Fibroblast of the conjunctiva (primary cell): ENCODE results near the gene HMBS.
A peak's percentile ranks its signal among the peaks of the same experiment; 100 is the strongest.
"Not testable (repeated sequence)": the region's sequence is repeated elsewhere in the genome, so short reads cannot be mapped to it uniquely, and the experiment has no call there.

Experiments
- DNase-seq: peaks from one replicate; pipeline ENCODE4 v3.0.0-alpha.2; 2010; ENCODE audit warnings: low read depth

HMBS gene

DNA sequence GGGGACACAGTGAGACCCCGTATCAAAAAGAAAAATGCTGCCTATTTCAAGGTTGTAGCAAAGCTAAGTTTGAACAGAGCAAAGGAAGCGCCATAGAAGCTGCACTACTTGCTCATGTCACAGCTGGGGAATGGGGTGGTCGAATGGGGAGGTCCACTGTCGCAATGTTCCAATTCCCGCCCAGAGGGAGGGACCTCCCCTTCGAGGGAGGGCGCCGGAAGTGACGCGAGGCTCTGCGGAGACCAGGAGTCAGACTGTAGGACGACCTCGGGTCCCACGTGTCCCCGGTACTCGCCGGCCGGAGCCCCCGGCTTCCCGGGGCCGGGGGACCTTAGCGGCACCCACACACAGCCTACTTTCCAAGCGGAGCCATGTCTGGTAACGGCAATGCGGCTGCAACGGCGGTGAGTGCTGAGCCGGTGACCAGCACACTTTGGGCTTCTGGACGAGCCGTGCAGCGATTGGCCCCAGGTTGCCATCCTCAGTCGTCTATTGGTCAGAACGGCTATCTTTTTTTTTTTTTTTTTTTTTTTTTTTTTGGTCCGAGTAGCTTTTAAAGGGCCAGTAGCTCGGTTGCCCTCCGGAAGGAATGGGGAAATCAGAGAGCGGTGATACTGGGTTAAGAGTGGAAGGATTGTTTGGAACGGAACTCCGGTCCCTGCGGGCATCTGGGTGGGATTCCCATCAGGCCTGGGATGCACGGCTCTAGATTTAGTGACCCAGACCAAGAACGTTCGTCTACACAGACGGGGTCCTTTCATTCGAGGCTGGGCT is at the start of gene HMBS:
Gene HMBS, plus strand, starts transcription at position 219 of the 774 bp plus-strand sequence. Its CDS starts 153 bp downstream, at position 372.
- DNase-seq, result peak; percentile 86

DNA sequence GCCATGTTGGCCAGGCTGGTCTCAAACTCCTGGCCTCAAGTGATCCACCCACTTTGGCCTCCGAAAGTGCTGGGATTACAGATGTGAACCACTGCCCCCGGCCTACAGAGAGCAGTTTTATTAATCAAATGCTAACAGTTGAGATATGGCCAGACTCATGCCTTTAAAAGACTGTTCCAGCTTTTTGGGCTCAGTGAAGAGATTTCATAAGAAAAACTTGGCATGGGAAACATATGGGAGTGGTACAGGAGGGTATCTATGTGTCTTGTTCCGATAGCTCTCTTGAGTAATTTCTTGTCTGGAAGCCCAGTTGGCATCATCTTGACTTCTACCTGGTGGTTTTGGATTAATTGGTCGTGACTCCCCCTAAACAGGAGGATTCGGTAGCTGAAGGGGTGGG is 45.8 kb upstream of the HMBS start:
- no peak for DNase-seq

DNA sequence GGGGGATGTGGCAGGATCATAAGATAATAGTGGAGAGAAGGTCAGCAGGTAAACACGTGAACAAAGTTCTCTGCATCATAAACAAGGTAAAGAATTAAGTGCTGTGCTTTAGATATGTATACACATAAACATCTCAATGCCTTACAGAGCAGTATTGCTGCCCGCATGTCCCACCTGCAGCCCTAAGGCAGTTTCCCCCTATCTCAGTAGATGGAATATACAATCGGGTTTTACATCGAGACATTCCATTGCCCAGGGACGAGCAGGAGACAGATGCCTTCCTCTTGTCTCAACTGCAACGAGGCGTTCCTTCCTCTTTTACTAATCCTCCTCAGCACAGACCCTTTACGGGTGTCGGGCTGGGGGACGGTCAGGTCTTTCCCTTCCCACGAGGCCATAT is 45.2 kb upstream of the HMBS start:
- DNase-seq, result not testable (repeated sequence)

DNA sequence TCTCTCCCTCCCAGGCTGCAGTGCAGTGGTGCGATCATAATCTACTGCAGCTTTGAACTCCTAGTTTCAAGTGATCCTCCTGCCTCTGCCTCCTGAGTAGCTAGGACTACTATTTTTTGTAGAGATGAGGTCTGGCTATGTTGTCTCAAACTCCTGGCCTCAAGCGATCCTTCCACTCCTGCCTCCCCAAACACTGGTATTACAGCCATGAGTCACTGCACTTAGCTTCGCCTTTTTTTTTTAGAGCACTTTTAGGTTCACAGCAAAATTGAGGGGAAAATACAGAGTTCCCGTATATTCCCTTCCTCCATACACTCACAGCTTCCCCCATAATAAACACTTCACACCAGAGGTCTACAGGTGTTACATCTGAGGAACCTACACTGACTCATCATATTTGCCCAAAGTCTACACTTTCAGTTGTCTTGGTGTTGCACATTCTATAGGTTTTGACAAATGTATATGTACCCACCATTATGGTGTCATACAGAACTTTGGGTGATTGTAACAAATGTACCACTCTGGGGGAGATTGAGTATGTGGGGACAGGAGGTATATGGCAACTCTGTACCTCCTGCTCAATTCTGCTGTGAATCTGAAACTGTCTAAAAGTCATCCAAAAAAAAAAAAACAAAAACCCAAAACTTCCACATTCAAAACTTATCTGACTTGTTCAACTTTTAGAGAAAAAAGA is 42.7 kb upstream of the HMBS start:
- DNase-seq, result no peak

DNA sequence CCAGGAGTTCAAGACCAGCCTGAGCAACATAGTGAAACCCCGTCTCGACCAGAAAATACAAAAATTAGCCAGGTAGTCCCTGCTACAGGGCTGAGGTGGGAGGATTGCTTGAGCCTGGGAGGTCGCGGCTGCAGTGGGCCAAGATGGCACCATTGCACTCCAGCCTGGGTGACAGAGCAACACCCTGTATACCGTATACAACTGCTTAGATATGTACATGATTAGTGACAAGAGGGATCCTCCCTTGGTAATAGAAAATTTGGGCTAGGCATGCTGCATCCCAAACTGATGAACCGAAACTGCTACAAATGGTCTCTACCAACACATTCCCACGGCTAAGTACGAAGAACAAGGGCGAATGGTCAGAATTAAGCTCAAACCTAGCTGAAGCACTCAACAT is 41.8 kb upstream of the HMBS start:
- DNase-seq, result no peak

GRCh38 chr11:119044708-119045107 is 40.0 kb upstream of the HMBS start:
- DNase-seq, result no peak

DNA sequence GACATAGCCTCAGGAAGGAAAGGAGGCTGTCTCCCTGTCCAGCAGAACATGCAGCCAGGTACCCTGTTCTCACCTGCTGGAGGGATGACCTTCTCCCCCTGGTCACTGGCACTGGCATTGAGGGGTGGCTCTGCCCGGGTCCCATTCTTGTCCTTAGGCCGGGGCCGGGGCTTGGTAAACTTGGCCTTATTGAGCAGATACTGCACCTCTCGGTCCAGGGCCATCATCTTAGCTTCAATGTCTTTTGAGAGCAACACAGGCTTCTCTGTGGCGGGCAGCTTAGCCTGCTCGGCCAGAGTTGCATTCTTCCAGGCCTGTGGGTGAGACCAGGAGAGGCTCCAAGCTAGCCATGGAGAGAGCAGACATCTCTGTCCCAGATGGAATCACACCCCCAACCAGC is 38.2 kb upstream of the HMBS start:
- DNase-seq, result no peak

DNA sequence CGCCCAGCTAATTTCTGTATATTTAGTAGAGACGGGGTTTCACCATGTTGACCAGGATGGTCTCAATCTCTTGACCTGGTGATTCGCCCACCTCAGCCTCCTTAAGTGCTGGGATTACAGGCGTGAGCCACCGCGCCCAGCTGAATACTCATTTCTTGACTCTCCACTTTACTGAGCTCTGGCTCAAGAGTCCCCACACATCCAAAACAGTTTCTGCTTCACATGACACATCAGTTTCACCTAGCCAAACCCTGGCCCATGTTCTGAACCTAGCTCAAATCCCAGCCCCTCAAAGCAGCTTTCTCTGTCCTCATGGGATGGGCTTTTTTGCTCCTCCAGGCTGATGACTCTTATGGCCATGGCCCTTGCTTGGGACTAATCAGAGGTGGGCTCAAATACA is 37.5 kb upstream of the HMBS start:
- no peak for DNase-seq

GRCh38 chr11:119048644-119049043 is 36.0 kb upstream of the HMBS start:
- DNase-seq, result no peak

GRCh38 chr11:119049081-119049480 is 35.6 kb upstream of the HMBS start:
- no peak for DNase-seq

GRCh38 chr11:119051440-119052162 is 33.1 kb upstream of the HMBS start:
- no peak for DNase-seq

DNA sequence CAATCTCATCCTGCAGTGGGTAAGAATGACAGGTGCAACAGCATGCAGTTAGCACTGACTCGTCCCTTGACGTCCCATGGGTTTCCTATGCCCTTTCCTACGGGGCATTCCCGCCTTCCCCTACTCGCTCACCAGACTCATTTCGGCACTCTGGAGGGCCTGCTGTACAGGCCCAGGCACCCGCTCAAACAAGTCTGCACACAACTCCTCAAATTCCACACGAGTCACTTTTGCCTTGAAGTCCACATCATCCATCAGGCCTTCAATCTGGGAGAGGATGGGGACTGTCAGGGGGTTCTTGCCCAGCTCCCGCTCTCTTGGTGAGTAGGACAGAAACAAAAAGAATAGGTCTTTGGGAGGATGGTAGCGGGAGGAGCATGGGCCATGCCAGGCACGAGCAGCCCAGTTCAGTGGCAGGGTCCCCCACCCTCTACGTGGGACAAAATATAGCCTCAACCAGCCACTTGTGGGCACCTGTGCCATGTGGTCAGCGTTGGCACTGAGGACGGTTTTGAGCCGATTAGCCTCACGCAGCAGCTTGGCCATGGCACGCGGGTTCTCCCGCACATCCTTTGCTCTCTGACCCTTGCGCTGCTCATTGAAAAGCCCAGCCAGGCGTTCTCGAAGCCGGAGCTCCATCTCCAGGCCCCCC is 32.4 kb upstream of the HMBS start:
- no peak for DNase-seq

GRCh38 chr11:119054418-119054817 is 30.3 kb upstream of the HMBS start:
- DNase-seq, result no peak

DNA sequence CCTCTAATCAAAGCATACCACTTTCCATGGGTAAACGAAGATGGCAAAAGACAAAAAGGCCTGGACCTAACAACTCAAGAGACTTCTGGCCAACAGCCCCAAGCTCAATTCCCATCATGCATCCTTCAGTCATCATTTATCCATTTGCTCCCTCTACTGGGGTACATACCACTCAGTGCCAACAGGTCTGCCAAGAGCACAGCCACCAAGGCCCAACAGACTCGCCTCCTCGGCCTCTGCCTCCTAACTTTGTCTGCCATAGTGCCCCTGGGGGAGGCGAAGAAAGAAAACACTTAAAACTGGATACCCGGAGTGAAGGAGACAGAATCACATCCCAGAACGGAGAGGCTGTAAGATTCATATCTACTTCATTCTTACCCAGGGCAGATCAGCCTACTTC is 28.8 kb upstream of the HMBS start:
- DNase-seq, result peak; percentile 27

DNA sequence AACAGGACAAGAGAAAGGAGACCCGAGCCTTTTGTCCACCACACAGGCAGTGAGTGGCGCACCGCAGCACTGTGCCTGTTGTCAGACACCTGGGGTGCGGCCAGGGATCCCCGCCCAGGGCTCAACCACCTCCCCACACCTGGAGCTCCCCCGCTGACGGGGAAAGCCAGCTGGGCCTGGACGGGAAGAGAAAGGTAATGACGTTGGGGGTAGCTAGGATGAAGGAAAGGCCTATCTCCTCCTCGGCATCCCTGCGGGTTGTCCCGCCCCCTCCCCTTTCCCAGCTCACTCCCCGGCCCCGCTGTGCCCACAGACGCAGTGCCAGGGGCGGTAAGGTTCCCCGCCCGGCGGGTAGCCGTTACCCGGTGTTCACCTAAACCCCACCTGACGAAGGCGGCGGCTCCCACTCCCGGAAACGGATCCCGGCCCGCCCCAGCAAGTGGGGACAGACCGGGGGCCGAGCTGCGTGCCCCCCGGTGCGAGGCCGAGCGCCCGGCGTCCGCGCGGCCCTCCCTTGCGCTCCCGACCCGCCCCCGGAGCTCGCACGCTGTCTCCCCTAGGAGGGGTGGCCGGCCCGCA is 28.2 kb upstream of the HMBS start:
- DNase-seq, result no peak

DNA sequence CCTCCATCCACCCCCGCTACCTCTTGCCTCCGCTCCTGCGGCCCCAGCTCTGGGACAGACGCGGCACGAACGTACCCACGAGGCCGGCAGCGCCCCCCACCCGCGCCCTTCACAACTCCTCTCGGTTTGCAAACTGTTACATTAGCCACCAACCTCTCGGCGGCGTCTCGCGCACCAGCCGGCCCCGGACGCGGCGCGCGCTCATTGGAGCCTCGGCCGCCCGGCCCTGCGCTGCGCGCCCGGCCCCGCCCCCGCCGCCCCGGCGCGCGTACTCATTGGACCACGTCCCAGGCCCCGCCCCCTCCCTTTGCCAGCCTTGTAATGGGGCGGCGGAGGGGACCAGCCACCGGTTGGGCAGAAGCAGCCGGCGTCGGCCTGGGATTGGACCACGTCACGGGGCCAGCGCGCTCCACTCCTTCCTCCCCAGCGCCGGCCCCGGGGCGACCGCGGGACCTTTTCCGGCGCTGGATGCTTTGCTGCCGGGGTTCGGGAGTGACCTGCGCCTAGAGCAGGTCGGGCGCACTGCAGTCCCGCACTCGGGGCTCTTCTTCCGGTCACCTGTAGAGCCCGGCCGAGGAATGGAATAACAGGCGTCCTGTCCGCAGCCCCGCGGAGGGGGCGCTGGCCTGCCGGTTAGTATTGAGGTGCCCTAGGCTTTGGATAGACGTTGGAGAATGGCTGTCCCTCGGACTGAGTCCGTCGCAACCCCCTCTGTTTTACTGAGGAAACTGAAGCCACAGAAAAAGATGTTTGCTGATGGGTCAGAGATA is 27.5 kb upstream of the HMBS start, which contains the start of gene HYOU1:
Gene HYOU1, minus strand, starts transcription at position 206 of the 770 bp plus-strand sequence. CDS start 1,045 bp downstream, outside the sequence.
- peak; percentile 91 for DNase-seq

GRCh38 chr11:119059128-119059527 is 25.6 kb upstream of the HMBS start:
- DNase-seq, result not testable (repeated sequence)

DNA sequence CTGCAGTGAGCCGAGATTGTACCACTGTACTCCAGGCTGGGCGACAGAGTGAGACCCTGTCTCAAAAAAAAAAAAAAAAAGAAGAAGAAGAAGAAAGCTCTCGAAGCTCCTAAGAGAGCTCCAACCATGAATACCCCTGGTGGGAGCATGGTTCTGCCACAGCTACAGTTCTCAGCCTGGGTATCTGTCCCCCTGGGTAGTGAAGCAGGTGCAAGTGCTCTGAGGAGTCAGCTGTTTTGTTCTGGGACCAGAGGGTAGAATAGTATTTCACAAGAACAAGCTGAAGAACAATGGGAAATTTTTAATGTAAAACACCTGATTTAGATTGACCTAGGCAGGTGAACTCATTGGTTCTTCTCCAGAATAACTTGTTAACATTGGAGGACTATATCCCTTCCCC is 23.4 kb upstream of the HMBS start:
- no peak for DNase-seq

GRCh38 chr11:119062779-119063178 is 21.9 kb upstream of the HMBS start:
- DNase-seq, result peak; percentile 41

GRCh38 chr11:119065369-119065768 is 19.3 kb upstream of the HMBS start:
- no peak for DNase-seq
